Stomach (tissue), 4 donors: ENCODE measurements around the gene NHS.

Experiments used
- CTCF ChIP-seq, 7 experiments: fragments of 450-650 bp in 4 of 7; fragments of 200-600 bp in 3 of 7; sonication (generic) in 3 of 7; IDR thresholded peaks; one replicate each; pipeline ENCODE4 v1.5.1; 2016 to 2019; ENCODE audit warnings: antibody characterized with exemption in 7 of 7, control low read depth in 2 of 7, mild to moderate bottlenecking in 1 of 7
- EP300 ChIP-seq: sonication (generic); formaldehyde crosslinking; IDR thresholded peaks from one replicate; pipeline ENCODE4 v1.6.1; 2017; ENCODE audit warnings: antibody characterized with exemption
- POLR2A ChIP-seq, 4 donors: fragments of 450-650 bp; IDR thresholded peaks; one replicate each; pipeline ENCODE4 v1.6.1; 2016; ENCODE audit warnings: antibody characterized with exemption in 4 of 4, control low read depth in 2 of 4, mild to moderate bottlenecking in 1 of 4, moderate library complexity in 1 of 4
- POLR2AphosphoS5 ChIP-seq, 3 donors: sonication (generic); formaldehyde crosslinking; IDR thresholded peaks; one replicate each; pipeline ENCODE4 v1.6.1; 2016; ENCODE audit warnings: antibody characterized with exemption in 3 of 3

GRCh38 chrX:17613979-17614588, 239.1 kb downstream of the NHS start:
- no peak for TF ChIP-seq CTCF (IDR thresholded peaks at IDR 0.05)
- TF ChIP-seq POLR2AphosphoS5 (IDR thresholded peaks at IDR 0.05) = no peak
- TF ChIP-seq EP300 = no peak
- no peak for TF ChIP-seq POLR2A (IDR thresholded peaks at IDR 0.05)
